Liver (tissue), 3 donors: ENCODE measurements around the gene CCDC93.

Source experiments
- EGR1 ChIP-seq, 2 donors: IDR thresholded peaks; 2 replicates each; pipeline ENCODE4 v1.6.1; 2016 to 2018; ENCODE audit warnings: antibody characterized with exemption in 2 of 2, low read depth in 2 of 2
- GABPA ChIP-seq, 2 donors: IDR thresholded peaks in 1 of 2; conservative IDR thresholded peaks in 1 of 2; 2 replicates each; pipeline ENCODE4 v1.6.1; 2016; ENCODE audit warnings: antibody characterized with exemption in 2 of 2, mild to moderate bottlenecking in 1 of 2, moderate library complexity in 1 of 2
- HNF4G ChIP-seq: IDR thresholded peaks from 2 replicates; pipeline ENCODE4 v1.6.1; 2016; ENCODE audit warnings: antibody characterized with exemption
- JUND ChIP-seq, 2 donors: IDR thresholded peaks; 2 replicates each; pipeline ENCODE4 v1.6.1; 2016; ENCODE audit warnings: antibody characterized with exemption in 2 of 2
- RAD21 ChIP-seq, 2 donors: IDR thresholded peaks; 2 replicates each; pipeline ENCODE4 v1.6.1; 2016; ENCODE audit warnings: antibody characterized with exemption in 2 of 2, mild to moderate bottlenecking in 2 of 2
- SP1 ChIP-seq: IDR thresholded peaks from 2 replicates; pipeline ENCODE4 v1.6.1; 2018; ENCODE audit warnings: antibody characterized with exemption, mild to moderate bottlenecking
- TAF1 ChIP-seq: conservative IDR thresholded peaks from 2 replicates; pipeline ENCODE4 v1.6.1; 2016; ENCODE audit warnings: antibody characterized with exemption, mild to moderate bottlenecking
- YY1 ChIP-seq: IDR thresholded peaks from 2 replicates; pipeline ENCODE4 v1.6.1; 2016; ENCODE audit warnings: antibody characterized with exemption, mild to moderate bottlenecking
- TF ChIP-seq, protein P1 (sequence below): IDR thresholded peaks from 2 replicates; pipeline ENCODE4 v1.6.1; 2016; ENCODE audit warnings: antibody characterized with exemption
- TF ChIP-seq, protein P2 (sequence below): fragments of 150-350 bp; IDR thresholded peaks from 2 replicates; pipeline ENCODE4 v1.5.1; 2017; ENCODE audit warnings: improper control_type of control experiment, low read depth, low read length; ENCODE audit not compliant: missing input control
- TF ChIP-seq, protein P3 (sequence below): IDR thresholded peaks from 2 replicates; pipeline ENCODE4 v1.6.1; 2016; ENCODE audit warnings: antibody characterized with exemption, mild to moderate bottlenecking
- TF ChIP-seq, protein P4 (sequence below): IDR thresholded peaks from 2 replicates; pipeline ENCODE4 v1.6.1; 2016; ENCODE audit warnings: antibody characterized with exemption
- donor health status: healthy.
- donor health status: healthy.

DNA sequence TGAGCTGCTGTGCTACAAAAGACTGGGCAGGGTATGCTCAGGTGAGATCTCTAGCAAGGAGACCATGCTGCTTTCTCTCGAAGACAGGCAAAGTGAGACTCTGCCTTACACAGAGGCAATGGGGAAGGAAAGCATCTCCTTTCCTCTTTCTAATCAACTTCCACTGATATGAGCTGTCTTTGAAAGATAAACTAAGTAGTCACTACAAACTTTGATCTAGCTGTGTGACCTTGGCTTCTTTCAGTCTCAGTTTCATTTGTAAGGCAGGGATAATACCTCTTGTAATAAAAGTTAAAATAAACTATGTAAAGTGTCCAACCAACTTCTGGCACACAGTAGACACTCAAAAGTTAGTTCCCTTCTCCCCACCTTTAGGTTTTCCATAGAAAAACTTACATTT, 7.5 kb downstream of the CCDC93 start:
- TF ChIP-seq, protein P1, sequence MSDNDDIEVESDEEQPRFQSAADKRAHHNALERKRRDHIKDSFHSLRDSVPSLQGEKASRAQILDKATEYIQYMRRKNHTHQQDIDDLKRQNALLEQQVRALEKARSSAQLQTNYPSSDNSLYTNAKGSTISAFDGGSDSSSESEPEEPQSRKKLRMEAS: no peak
- TF ChIP-seq YY1 (no peak), JUND (IDR thresholded peaks at IDR 0.05) (no peak), GABPA (IDR thresholded peaks at IDR 0.05 in 1 of 2, conservative IDR thresholded peaks at IDR 0.05 in 1 of 2) (no peak), HNF4G (no peak), EGR1 (IDR thresholded peaks at IDR 0.05; ENCODE audit: low read depth in 2 of 2) (no peak), SP1 (no peak), TAF1 (no peak), RAD21 (IDR thresholded peaks at IDR 0.05) (no peak)
- TF ChIP-seq, protein P2, sequence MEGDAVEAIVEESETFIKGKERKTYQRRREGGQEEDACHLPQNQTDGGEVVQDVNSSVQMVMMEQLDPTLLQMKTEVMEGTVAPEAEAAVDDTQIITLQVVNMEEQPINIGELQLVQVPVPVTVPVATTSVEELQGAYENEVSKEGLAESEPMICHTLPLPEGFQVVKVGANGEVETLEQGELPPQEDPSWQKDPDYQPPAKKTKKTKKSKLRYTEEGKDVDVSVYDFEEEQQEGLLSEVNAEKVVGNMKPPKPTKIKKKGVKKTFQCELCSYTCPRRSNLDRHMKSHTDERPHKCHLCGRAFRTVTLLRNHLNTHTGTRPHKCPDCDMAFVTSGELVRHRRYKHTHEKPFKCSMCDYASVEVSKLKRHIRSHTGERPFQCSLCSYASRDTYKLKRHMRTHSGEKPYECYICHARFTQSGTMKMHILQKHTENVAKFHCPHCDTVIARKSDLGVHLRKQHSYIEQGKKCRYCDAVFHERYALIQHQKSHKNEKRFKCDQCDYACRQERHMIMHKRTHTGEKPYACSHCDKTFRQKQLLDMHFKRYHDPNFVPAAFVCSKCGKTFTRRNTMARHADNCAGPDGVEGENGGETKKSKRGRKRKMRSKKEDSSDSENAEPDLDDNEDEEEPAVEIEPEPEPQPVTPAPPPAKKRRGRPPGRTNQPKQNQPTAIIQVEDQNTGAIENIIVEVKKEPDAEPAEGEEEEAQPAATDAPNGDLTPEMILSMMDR: no peak
- TF ChIP-seq, protein P3, sequence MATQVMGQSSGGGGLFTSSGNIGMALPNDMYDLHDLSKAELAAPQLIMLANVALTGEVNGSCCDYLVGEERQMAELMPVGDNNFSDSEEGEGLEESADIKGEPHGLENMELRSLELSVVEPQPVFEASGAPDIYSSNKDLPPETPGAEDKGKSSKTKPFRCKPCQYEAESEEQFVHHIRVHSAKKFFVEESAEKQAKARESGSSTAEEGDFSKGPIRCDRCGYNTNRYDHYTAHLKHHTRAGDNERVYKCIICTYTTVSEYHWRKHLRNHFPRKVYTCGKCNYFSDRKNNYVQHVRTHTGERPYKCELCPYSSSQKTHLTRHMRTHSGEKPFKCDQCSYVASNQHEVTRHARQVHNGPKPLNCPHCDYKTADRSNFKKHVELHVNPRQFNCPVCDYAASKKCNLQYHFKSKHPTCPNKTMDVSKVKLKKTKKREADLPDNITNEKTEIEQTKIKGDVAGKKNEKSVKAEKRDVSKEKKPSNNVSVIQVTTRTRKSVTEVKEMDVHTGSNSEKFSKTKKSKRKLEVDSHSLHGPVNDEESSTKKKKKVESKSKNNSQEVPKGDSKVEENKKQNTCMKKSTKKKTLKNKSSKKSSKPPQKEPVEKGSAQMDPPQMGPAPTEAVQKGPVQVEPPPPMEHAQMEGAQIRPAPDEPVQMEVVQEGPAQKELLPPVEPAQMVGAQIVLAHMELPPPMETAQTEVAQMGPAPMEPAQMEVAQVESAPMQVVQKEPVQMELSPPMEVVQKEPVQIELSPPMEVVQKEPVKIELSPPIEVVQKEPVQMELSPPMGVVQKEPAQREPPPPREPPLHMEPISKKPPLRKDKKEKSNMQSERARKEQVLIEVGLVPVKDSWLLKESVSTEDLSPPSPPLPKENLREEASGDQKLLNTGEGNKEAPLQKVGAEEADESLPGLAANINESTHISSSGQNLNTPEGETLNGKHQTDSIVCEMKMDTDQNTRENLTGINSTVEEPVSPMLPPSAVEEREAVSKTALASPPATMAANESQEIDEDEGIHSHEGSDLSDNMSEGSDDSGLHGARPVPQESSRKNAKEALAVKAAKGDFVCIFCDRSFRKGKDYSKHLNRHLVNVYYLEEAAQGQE: no peak
- TF ChIP-seq, protein P4, sequence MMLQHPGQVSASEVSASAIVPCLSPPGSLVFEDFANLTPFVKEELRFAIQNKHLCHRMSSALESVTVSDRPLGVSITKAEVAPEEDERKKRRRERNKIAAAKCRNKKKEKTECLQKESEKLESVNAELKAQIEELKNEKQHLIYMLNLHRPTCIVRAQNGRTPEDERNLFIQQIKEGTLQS: no peak
